Activated CD8-positive, alpha-beta T cell treated with anti-CD3 and anti-CD28 coated beads, Interleukin-2, amount 10 ng/mL, durations not matched to agents 7 days and 5 days (primary cell): ENCODE results near the gene RTL1. TPM values are rescaled to one million over a fixed set of nuclear protein-coding genes. Genes with fewer than 3 reads are reported as not detected.

Source experiments
- ATAC-seq: fragments of 150-1000 bp; cut with Tn5 transposase; one replicate; pipeline ENCODE4 v1.10.0; 2021; ENCODE audit warnings: moderate library complexity
- CTCF ChIA-PET: fragments of 350-600 bp; sonication (Branson Sonifier 250); formaldehyde crosslinking; loops from one replicate; lab custom pipeline; 2021; ENCODE audit warnings: antibody characterized with exemption; lab: Charles Lee
- POLR2A ChIA-PET: fragments of 350-600 bp; sonication (Branson Sonifier 250); formaldehyde crosslinking; loops from one replicate; lab custom pipeline; 2021; ENCODE audit warnings: antibody characterized with exemption; lab: Charles Lee
- DNase-seq: peaks from one replicate; pipeline ENCODE4 v3.0.0-alpha.2; 2020
- H3K27ac Mint-ChIP-seq: one replicate; pipeline ENCODE4 v1.8.0; 2021; ENCODE audit warnings: mild to moderate bottlenecking, mixed read lengths
- H3K27me3 Mint-ChIP-seq: one replicate; pipeline ENCODE4 v1.8.0; 2021; ENCODE audit warnings: low read depth, mixed read lengths
- H3K36me3 Mint-ChIP-seq: one replicate; pipeline ENCODE4 v1.8.0; 2021; ENCODE audit warnings: low read depth, mixed read lengths
- H3K4me1 Mint-ChIP-seq: one replicate; pipeline ENCODE4 v1.8.0; 2021; ENCODE audit warnings: low read depth, mixed read lengths
- H3K4me3 Mint-ChIP-seq: one replicate; pipeline ENCODE4 v1.8.0; 2021; ENCODE audit warnings: mild to moderate bottlenecking, mixed read lengths
- H3K9me3 Mint-ChIP-seq: one replicate; pipeline ENCODE4 v1.8.0; 2022; ENCODE audit warnings: mixed read lengths; ENCODE audit not compliant: insufficient read depth
- total RNA-seq, 2 experiments: library from RNA; stranded (reverse); gene quantifications; one replicate each; pipeline ENCODE4 v1.2.3, GENCODE V29; 2021

Gene RTL1
- total RNA-seq, 2 experiments from 2014 or later = not detected

DNA sequence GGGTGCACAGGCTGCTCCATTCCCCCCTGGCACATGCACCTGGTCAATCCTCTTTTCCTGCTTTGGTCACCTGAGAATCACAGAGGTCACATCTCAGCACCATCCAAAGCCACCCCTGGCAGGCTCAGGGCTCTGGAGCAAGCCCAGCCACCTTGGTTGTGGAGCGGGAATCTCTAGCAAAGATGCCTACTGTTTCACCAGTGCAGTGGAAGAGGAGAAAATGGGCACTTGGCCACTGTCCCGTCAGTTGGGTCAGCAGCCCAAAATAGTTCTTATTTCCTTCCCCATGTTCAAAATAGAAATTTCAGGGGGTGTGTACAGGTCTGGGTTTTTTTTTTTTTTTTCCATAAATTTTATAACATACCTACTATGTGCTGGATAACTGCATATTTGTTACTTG is 18.3 kb downstream of the RTL1 start:
- POLR2A ChIA-PET = no interaction called here
- Mint-ChIP-seq H3K27ac (no peak overlapping the region), H3K4me1 (no peaks in the 10 kb centered on the region), H3K36me3 (no peaks in the 10 kb centered on the region), H3K9me3 (peaks cover 4% of the 10 kb centered on the region), H3K27me3 (peaks cover 10% of the 10 kb centered on the region), H3K4me3 (no peak overlapping the region)
- ATAC-seq (no peak), DNase-seq (no peak)
- CTCF ChIA-PET = no interaction called here

GRCh38 chr14:100884456-100884855 is 19.1 kb downstream of the RTL1 start:
- no peak for ATAC-seq
- Mint-ChIP-seq H3K27ac (no peak overlapping the region), H3K9me3 (peaks cover 4% of the 10 kb centered on the region), H3K4me3 (no peak overlapping the region), H3K36me3 (no peaks in the 10 kb centered on the region), H3K27me3 (peaks cover 9% of the 10 kb centered on the region), H3K4me1 (no peaks in the 10 kb centered on the region)
- ChIA-PET CTCF (no interaction called here), POLR2A (no interaction called here)
- DNase-seq = no peak

DNA sequence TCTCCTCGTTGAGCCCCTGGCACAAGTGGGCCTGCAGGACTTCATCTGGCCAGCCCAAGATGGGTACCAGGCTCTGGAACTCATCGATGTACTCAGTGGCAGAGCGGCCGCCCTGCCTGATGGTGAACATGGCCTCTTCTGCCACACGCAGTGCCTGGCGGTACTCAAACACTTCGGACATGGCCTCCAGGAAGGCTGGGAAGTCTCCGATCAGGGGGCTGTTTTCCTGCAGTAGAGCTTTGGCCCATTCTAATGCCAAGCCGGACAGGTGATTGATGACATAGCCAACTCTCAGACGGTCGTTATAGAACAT is 19.8 kb downstream of the RTL1 start:
- Mint-ChIP-seq H3K27ac (no peak overlapping the region), H3K4me1 (no peaks in the 10 kb centered on the region), H3K4me3 (no peak overlapping the region), H3K9me3 (peaks cover 4% of the 10 kb centered on the region), H3K27me3 (peaks cover 7% of the 10 kb centered on the region), H3K36me3 (no peaks in the 10 kb centered on the region)
- ChIA-PET POLR2A (no interaction called here), CTCF (no interaction called here)
- no peak for ATAC-seq
- no peak for DNase-seq

- H3K27ac Mint-ChIP-seq = no peak overlapping the region
- ChIA-PET CTCF (no interaction called here), POLR2A (no interaction called here)
- H3K36me3 Mint-ChIP-seq = no peaks in the 10 kb centered on the region
- peaks cover 4% of the 10 kb centered on the region for H3K9me3 Mint-ChIP-seq
- H3K4me1 Mint-ChIP-seq = no peaks in the 10 kb centered on the region
- peaks cover 7% of the 10 kb centered on the region for H3K27me3 Mint-ChIP-seq
- DNase-seq = no peak
- no peak overlapping the region for H3K4me3 Mint-ChIP-seq
- no peak for ATAC-seq
Measured at GRCh38 chr14:100882991-100883788, 20.3 kb downstream of the RTL1 start.

- ATAC-seq = no peak
Measured at GRCh38 chr14:100882026-100882967, 21.2 kb downstream of the RTL1 start.

DNA sequence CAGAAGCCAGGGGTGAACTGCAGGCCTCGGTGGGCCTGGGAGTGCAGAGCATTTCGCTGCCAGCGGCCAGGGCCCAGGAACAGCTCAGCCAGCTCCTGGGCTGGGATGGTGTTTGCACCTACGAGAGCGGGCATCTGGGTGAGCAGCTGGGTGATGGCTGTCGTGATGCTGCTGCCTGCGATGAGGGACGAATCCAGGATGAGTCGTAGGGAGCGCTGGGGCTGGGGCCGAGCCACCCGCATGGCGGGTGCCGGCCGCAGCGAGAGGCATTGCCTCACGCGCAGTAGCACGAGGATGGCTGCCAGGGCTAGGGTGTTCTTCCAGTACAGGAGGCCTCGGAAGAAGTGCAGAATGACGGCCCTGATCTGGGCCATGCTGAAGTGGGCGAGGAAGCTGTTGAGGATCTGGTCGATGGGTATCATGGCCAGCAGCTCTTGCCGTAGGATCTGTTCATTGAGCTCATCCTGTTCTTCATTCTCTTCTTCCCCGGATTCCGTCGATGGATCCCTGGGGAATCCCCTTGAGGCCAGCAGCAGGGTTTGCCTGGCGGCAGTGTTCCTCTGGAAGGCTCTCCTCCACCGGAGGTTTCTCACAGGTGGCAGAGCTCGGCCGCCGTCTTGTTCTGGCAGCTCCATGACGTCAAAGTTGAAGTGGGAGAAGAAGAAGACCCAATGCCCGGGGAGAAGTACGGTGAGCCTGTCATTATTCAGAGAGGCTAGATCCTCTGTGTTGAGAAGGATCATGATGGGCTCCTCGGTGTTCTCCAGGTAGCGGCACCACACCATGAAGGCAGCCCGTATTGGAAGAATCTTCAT is 22.1 kb downstream of the RTL1 start:
- ATAC-seq = no peak
- no peaks in the 10 kb centered on the region for H3K4me1 Mint-ChIP-seq
- H3K27me3 Mint-ChIP-seq = peaks cover 2% of the 10 kb centered on the region
- no peak overlapping the region for H3K27ac Mint-ChIP-seq
- H3K4me3 Mint-ChIP-seq = no peak overlapping the region
- peaks cover 4% of the 10 kb centered on the region for H3K9me3 Mint-ChIP-seq
- no peak for DNase-seq
- H3K36me3 Mint-ChIP-seq = no peaks in the 10 kb centered on the region
- ChIA-PET CTCF (no interaction called here), POLR2A (no interaction called here)

More at GRCh38 chr14:100882026-100882967, 21.2 kb downstream of the RTL1 start:
- Mint-ChIP-seq H3K27me3 (peaks cover 2% of the 10 kb centered on the region), H3K9me3 (peaks cover 4% of the 10 kb centered on the region), H3K4me3 (no peak overlapping the region), H3K27ac (no peak overlapping the region), H3K4me1 (no peaks in the 10 kb centered on the region), H3K36me3 (no peaks in the 10 kb centered on the region)
- no peak for DNase-seq
- CTCF ChIA-PET = no interaction called here
- POLR2A ChIA-PET = no interaction called here

DNA sequence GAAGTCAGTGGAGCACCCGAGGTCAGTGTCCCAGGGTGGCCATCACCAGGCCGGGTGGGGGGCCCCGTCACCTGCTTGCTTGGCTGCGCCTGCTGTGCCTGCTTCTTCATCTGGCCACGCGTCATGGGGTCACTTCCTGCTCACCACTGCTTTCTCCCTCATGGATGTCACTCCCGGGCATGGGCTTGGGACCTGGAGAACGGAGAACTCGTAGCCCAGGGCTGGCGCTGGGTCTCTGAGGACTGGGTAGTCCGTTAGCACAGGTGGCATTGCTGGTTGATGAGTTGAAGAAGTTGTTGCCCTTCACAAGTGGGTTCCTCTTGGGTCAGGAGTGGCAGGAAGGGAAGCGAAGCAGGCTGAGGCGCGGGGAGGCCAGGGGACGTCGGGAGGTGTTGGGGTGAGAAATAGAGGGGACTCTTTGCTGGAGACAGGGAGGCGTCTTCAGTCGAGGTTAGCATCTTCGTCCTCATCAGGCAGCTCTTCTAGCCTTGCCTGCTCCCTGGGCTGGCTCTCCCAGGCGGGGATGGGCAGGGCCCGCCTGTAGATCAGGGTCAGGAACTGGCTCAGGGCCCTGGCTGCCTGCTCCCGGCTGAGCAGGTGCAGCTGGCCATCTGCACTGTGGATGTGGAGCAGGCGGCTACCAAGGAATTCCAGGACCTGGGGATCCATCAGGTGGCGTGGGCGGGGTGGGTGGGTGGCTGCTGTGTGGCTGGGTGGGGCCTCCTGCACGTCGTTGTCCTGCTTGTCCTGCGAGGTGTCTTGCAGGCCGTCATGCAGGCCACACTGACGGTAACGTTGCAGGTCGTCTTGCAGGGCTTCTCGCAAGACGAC is 23.0 kb downstream of the RTL1 start:
- DNase-seq (no peak), ATAC-seq (no peak)
- ChIA-PET POLR2A (no interaction called here), CTCF (no interaction called here)
- Mint-ChIP-seq H3K4me1 (no peaks in the 10 kb centered on the region), H3K36me3 (no peaks in the 10 kb centered on the region), H3K27ac (no peak overlapping the region), H3K27me3 (no peaks in the 10 kb centered on the region), H3K4me3 (no peak overlapping the region), H3K9me3 (peaks cover 4% of the 10 kb centered on the region)

- Mint-ChIP-seq H3K27me3 (no peaks in the 10 kb centered on the region), H3K9me3 (peaks cover 4% of the 10 kb centered on the region), H3K4me1 (no peaks in the 10 kb centered on the region), H3K4me3 (no peak overlapping the region), H3K27ac (no peak overlapping the region), H3K36me3 (no peaks in the 10 kb centered on the region)
- ATAC-seq = no peak
- CTCF ChIA-PET = no interaction called here
- POLR2A ChIA-PET = no interaction called here
- DNase-seq = no peak
Measured at GRCh38 chr14:100879782-100880181, 23.7 kb downstream of the RTL1 start.

DNA sequence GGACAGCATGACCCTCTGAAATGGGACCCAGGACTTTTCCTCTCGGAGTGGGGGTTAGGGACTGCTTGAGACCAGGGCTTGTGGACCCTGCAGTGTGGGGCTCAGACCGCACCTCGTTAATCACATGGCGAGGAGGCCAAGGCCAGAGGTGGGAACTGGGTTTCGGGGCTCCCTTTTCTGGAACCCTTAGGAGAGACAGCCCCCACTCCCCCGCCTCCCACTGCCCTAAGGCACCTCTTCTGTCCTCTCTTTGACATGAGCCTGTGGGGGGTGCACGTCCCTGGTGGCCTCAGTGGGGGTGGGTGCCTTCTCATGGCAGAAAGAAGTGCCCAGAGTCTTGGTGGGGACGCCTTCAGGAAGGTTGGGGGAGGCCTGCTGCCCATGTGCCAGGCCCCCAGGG is 24.3 kb downstream of the RTL1 start:
- ChIA-PET CTCF (interaction anchor here (1.1 kb wide), 1 partner anchor 13 kb away, joined by 3 read pairs; no protein-coding TSS in a partner anchor), POLR2A (no interaction called here)
- no peaks in the 10 kb centered on the region for H3K36me3 Mint-ChIP-seq
- no peak for DNase-seq
- H3K4me1 Mint-ChIP-seq = no peaks in the 10 kb centered on the region
- no peaks in the 10 kb centered on the region for H3K27me3 Mint-ChIP-seq
- ATAC-seq = no peak
- no peak overlapping the region for H3K27ac Mint-ChIP-seq
- H3K9me3 Mint-ChIP-seq = peaks cover 4% of the 10 kb centered on the region
- no peak overlapping the region for H3K4me3 Mint-ChIP-seq

- POLR2A ChIA-PET = no interaction called here
Measured at GRCh38 chr14:100878271-100879146, 25.0 kb downstream of the RTL1 start.

More at GRCh38 chr14:100878271-100879146, 25.0 kb downstream of the RTL1 start:
- CTCF ChIA-PET = interaction anchor here (1.1 kb wide), 1 partner anchor 13 kb away, joined by 3 read pairs; no protein-coding TSS in a partner anchor
- H3K4me3 Mint-ChIP-seq = no peak overlapping the region
- H3K4me1 Mint-ChIP-seq = no peaks in the 10 kb centered on the region
- peaks cover 4% of the 10 kb centered on the region for H3K9me3 Mint-ChIP-seq
- H3K27me3 Mint-ChIP-seq = no peaks in the 10 kb centered on the region
- DNase-seq (no peak), ATAC-seq (no peak)
- H3K27ac Mint-ChIP-seq = no peak overlapping the region
- no peaks in the 10 kb centered on the region for H3K36me3 Mint-ChIP-seq
